ENCODE data around the gene LYPD1.

DNA sequence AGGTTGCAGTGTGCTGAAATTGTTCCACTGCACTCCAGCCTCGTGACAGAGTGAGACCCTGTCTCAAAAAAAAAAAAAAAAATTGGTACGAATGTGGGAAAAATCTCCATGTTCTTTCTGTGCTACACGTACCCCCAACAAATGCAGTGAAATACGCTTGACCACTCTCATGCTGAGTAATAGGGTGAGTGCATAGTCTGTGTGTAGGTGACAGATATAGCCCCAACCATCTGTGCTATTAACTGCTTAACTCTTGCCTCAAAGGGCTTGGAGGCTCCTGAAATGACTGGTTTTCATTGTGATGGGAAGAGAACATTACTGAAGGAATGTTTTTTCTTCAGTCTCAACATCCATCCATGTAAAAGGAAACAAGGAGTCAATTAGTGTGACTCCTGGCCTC is 15.7 kb downstream of the LYPD1 start:
- TF ChIP-seq ZBTB7A (IDR thresholded peaks at IDR 0.05; ENCODE audit: low read depth), result no peak
- TF ChIP-seq, protein P1, sequence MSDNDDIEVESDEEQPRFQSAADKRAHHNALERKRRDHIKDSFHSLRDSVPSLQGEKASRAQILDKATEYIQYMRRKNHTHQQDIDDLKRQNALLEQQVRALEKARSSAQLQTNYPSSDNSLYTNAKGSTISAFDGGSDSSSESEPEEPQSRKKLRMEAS (IDR thresholded peaks at IDR 0.05), result no peak
- no peak for TF ChIP-seq TEAD4 (IDR thresholded peaks at IDR 0.05)
- TF ChIP-seq CREB1 (IDR thresholded peaks at IDR 0.05; ENCODE audit: low read depth), result no peak
- TF ChIP-seq FOXM1 (IDR thresholded peaks at IDR 0.05; ENCODE audit: borderline replicate concordance, low read depth), result no peak
- TF ChIP-seq EGR1 (IDR thresholded peaks at IDR 0.05), result no peak
- TF ChIP-seq TAF1 (IDR thresholded peaks at IDR 0.05; ENCODE audit: low read depth), result no peak
- TF ChIP-seq, protein P2, sequence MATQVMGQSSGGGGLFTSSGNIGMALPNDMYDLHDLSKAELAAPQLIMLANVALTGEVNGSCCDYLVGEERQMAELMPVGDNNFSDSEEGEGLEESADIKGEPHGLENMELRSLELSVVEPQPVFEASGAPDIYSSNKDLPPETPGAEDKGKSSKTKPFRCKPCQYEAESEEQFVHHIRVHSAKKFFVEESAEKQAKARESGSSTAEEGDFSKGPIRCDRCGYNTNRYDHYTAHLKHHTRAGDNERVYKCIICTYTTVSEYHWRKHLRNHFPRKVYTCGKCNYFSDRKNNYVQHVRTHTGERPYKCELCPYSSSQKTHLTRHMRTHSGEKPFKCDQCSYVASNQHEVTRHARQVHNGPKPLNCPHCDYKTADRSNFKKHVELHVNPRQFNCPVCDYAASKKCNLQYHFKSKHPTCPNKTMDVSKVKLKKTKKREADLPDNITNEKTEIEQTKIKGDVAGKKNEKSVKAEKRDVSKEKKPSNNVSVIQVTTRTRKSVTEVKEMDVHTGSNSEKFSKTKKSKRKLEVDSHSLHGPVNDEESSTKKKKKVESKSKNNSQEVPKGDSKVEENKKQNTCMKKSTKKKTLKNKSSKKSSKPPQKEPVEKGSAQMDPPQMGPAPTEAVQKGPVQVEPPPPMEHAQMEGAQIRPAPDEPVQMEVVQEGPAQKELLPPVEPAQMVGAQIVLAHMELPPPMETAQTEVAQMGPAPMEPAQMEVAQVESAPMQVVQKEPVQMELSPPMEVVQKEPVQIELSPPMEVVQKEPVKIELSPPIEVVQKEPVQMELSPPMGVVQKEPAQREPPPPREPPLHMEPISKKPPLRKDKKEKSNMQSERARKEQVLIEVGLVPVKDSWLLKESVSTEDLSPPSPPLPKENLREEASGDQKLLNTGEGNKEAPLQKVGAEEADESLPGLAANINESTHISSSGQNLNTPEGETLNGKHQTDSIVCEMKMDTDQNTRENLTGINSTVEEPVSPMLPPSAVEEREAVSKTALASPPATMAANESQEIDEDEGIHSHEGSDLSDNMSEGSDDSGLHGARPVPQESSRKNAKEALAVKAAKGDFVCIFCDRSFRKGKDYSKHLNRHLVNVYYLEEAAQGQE (IDR thresholded peaks at IDR 0.05; ENCODE audit: low read depth), result no peak
- no peak for TF ChIP-seq RAD21 (IDR thresholded peaks at IDR 0.05; ENCODE audit: low read depth)
- no peak for TF ChIP-seq EP300 (IDR thresholded peaks at IDR 0.05; ENCODE audit: borderline replicate concordance)
- TF ChIP-seq TCF12 (IDR thresholded peaks at IDR 0.05; ENCODE audit: low read depth), result no peak
- TF ChIP-seq NFIC (IDR thresholded peaks at IDR 0.05), result no peak
- TF ChIP-seq YY1 (IDR thresholded peaks at IDR 0.05; ENCODE audit: low read depth), result no peak

Measured in Ishikawa (cell line).